Measurements from ENCODE around the gene SLC66A3.

GRCh38 chr2:11160256-11160655 lies 5.0 kb downstream of the SLC66A3 start:
- no peak for TF ChIP-seq PKNOX1 (IDR thresholded peaks at IDR 0.05)
- no peak for TF ChIP-seq ARNT (IDR thresholded peaks at IDR 0.05)
- TF ChIP-seq LEF1 (IDR thresholded peaks at IDR 0.05; ENCODE audit: borderline replicate concordance), result no peak
- no peak for TF ChIP-seq BHLHE40 (IDR thresholded peaks at IDR 0.05; ENCODE audit: borderline replicate concordance)
- TF ChIP-seq HDGF (IDR thresholded peaks at IDR 0.05; ENCODE audit: borderline replicate concordance), result no peak
- no peak for TF ChIP-seq FOXK2 (IDR thresholded peaks at IDR 0.05)
